Measurements from ENCODE around the gene ASB13. TPM values are rescaled to one million over a fixed set of nuclear protein-coding genes. Genes with fewer than 3 reads are reported as not detected.

The ASB13 gene
- total and polyA plus RNA-seq, 2 donors (not counting 1 experiment from before 2014, with no cell fraction given), result 5.4 to 15.4 TPM

DNA sequence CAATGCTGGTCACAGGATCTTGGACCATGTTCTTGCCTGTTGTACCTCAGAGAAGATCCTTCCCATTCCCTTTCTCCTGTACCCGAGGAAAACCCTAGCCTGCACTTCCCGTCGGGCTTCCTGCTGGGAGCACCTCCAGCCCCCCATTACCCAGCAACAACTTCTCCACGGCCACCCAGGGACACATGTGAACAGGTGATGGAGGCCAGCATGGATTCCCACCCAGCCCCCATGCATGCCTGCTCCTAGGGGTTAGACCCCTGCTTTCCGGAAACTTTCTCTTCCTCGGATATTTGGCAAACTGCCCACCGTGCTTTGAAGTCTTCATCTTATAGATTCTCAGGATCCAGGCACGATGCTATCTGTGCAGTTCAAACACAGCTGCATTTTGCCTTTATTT, 74.3 kb downstream of the ASB13 start:
- Histone ChIP-seq H3K79me2 (ENCODE audit: control insufficient read depth, insufficient read depth, low read length) (no peaks in the 10 kb centered on the region), H3K27ac (ENCODE audit: insufficient read depth, low read length) (no peak overlapping the region), H3K9ac (ENCODE audit: insufficient read depth, low read length) (no peak overlapping the region), H3K27me3 (ENCODE audit: control insufficient read depth, insufficient read depth, low read length) (no peaks in the 10 kb centered on the region), H3K4me2 (ENCODE audit: extremely low read depth, insufficient read depth, low read length) (no peak overlapping the region), H4K20me1 (ENCODE audit: control insufficient read depth, extremely low read depth, insufficient read depth, low read length) (no peaks in the 10 kb centered on the region), H3K4me3 (replicated peaks in 1 of 4; ENCODE audit: control extremely low read depth in 1 of 4, insufficient read depth in 1 of 4, low read depth in 3 of 4, low read length in 4 of 4) (no peak overlapping the region), H3K36me3 (ENCODE audit: control insufficient read depth, insufficient read depth, low read length) (no peaks in the 10 kb centered on the region), H2AFZ (ENCODE audit: low read length) (no peak overlapping the region), H3K4me1 (ENCODE audit: control insufficient read depth, extremely low read depth, insufficient read depth, low read length) (peaks cover 10% of the 10 kb centered on the region), H3K9me3 (ENCODE audit: control insufficient read depth, insufficient read depth, low read depth, low read length) (no peaks in the 10 kb centered on the region)
- no peak for DNase-seq (ENCODE audit: low read depth in 2 of 2)
- no peak for TF ChIP-seq EZH2 (IDR thresholded peaks at IDR 0.05; ENCODE audit: low read length, missing control alignments)
- TF ChIP-seq, protein P1, sequence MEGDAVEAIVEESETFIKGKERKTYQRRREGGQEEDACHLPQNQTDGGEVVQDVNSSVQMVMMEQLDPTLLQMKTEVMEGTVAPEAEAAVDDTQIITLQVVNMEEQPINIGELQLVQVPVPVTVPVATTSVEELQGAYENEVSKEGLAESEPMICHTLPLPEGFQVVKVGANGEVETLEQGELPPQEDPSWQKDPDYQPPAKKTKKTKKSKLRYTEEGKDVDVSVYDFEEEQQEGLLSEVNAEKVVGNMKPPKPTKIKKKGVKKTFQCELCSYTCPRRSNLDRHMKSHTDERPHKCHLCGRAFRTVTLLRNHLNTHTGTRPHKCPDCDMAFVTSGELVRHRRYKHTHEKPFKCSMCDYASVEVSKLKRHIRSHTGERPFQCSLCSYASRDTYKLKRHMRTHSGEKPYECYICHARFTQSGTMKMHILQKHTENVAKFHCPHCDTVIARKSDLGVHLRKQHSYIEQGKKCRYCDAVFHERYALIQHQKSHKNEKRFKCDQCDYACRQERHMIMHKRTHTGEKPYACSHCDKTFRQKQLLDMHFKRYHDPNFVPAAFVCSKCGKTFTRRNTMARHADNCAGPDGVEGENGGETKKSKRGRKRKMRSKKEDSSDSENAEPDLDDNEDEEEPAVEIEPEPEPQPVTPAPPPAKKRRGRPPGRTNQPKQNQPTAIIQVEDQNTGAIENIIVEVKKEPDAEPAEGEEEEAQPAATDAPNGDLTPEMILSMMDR (conservative IDR thresholded peaks at IDR 0.05 in 1 of 2, IDR thresholded peaks at IDR 0.05 in 1 of 2; ENCODE audit: low read depth in 1 of 2, low read length in 2 of 2), result no peak

DNA sequence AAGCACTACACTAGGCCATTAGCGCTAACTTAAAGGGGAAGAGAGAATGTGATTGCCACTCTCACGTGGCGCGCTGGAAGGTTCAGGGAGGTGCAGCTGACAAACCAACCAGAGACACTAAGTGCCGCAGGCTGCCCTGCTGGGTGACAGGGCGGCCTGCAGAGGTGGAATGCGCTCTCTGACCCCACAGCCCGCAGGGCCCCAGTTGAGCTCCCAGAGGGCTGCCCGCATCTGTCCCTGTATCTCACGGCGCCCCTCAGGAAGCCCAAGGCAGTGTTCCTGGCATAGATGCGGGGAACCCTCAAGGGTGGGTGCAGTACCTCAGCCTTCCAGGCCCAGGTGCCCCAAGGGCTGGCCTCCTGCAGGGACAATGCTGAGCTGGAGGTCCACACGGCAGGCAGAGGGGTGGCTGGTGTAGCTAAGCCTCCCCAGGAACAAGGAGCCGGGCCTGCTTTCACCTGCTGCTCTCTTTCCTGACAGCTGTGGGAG, 75.0 kb downstream of the ASB13 start:
- TF ChIP-seq, protein P1 (conservative IDR thresholded peaks at IDR 0.05 in 1 of 2, IDR thresholded peaks at IDR 0.05 in 1 of 2; ENCODE audit: low read depth in 1 of 2, low read length in 2 of 2), result no peak
- Histone ChIP-seq H3K9ac (ENCODE audit: insufficient read depth, low read length) (no peak overlapping the region), H3K36me3 (ENCODE audit: control insufficient read depth, insufficient read depth, low read length) (no peaks in the 10 kb centered on the region), H4K20me1 (ENCODE audit: control insufficient read depth, extremely low read depth, insufficient read depth, low read length) (no peaks in the 10 kb centered on the region), H2AFZ (ENCODE audit: low read length) (no peak overlapping the region), H3K9me3 (ENCODE audit: control insufficient read depth, insufficient read depth, low read depth, low read length) (no peaks in the 10 kb centered on the region), H3K4me2 (ENCODE audit: extremely low read depth, insufficient read depth, low read length) (no peak overlapping the region), H3K4me1 (ENCODE audit: control insufficient read depth, extremely low read depth, insufficient read depth, low read length) (peaks cover 10% of the 10 kb centered on the region), H3K27ac (ENCODE audit: insufficient read depth, low read length) (no peak overlapping the region), H3K79me2 (ENCODE audit: control insufficient read depth, insufficient read depth, low read length) (no peaks in the 10 kb centered on the region), H3K27me3 (ENCODE audit: control insufficient read depth, insufficient read depth, low read length) (no peaks in the 10 kb centered on the region), H3K4me3 (replicated peaks in 1 of 4; ENCODE audit: control extremely low read depth in 1 of 4, insufficient read depth in 1 of 4, low read depth in 3 of 4, low read length in 4 of 4) (no peak overlapping the region)
- DNase-seq (ENCODE audit: low read depth in 2 of 2), result no peak

DNA sequence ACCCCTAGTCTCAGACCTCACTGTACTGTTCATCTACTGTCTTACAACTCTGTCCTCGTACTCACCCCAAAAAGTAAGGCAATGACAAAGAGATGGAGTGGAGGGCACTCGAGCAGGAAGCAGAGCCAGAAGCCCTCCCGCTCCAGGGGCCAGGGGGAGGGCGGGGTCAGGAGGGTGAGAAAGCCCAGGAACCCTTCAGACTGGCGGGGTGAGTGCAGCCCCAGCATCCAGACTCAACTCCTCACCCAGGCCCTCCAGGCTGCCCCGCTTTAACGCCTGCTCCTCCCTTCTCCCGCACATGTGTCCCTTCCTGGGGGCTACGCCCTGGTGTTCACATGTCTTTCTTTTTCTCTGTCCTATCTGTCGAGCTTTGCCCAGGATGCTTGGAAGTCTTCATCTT, 75.6 kb downstream of the ASB13 start:
- Histone ChIP-seq H3K9me3 (ENCODE audit: control insufficient read depth, insufficient read depth, low read depth, low read length) (no peaks in the 10 kb centered on the region), H3K27me3 (ENCODE audit: control insufficient read depth, insufficient read depth, low read length) (no peaks in the 10 kb centered on the region), H3K79me2 (ENCODE audit: control insufficient read depth, insufficient read depth, low read length) (no peaks in the 10 kb centered on the region), H3K4me2 (ENCODE audit: extremely low read depth, insufficient read depth, low read length) (no peak overlapping the region), H3K4me3 (replicated peaks in 1 of 4; ENCODE audit: control extremely low read depth in 1 of 4, insufficient read depth in 1 of 4, low read depth in 3 of 4, low read length in 4 of 4) (no peak overlapping the region), H3K36me3 (ENCODE audit: control insufficient read depth, insufficient read depth, low read length) (no peaks in the 10 kb centered on the region), H2AFZ (ENCODE audit: low read length) (no peak overlapping the region), H3K4me1 (ENCODE audit: control insufficient read depth, extremely low read depth, insufficient read depth, low read length) (peaks cover 5% of the 10 kb centered on the region), H4K20me1 (ENCODE audit: control insufficient read depth, extremely low read depth, insufficient read depth, low read length) (no peaks in the 10 kb centered on the region), H3K9ac (ENCODE audit: insufficient read depth, low read length) (no peak overlapping the region), H3K27ac (ENCODE audit: insufficient read depth, low read length) (no peak overlapping the region)
- TF ChIP-seq EZH2 (IDR thresholded peaks at IDR 0.05; ENCODE audit: low read length, missing control alignments), result no peak
- TF ChIP-seq, protein P1 (conservative IDR thresholded peaks at IDR 0.05 in 1 of 2, IDR thresholded peaks at IDR 0.05 in 1 of 2; ENCODE audit: low read depth in 1 of 2, low read length in 2 of 2), result no peak
- DNase-seq (ENCODE audit: low read depth in 2 of 2), result no peak
